Transverse colon (tissue), 4 donors: ENCODE measurements around the gene PPP3CB. TPM values are rescaled to one million over a fixed set of nuclear protein-coding genes. Genes with fewer than 3 reads are reported as not detected.

Experiments
- DNase-seq: peaks from one replicate; pipeline ENCODE4 v3.0.0-alpha.2; 2019
- H3K27ac ChIP-seq, 4 donors: fragments of 200-600 bp; sonication (generic); 2 replicates each; pipeline ENCODE4 v1.5.1; 2016 to 2018; ENCODE audit warnings: inconsistent platforms in 4 of 4
- H3K27me3 ChIP-seq: fragments of 200-600 bp; sonication (generic); 2 replicates; pipeline ENCODE4 v1.5.1; 2017; ENCODE audit warnings: inconsistent platforms
- H3K36me3 ChIP-seq, 4 donors: fragments of 200-600 bp; sonication (generic); 2 replicates each; pipeline ENCODE4 v1.5.1; 2017 to 2019; ENCODE audit warnings: inconsistent platforms in 4 of 4
- H3K4me1 ChIP-seq, 4 donors: fragments of 200-600 bp; sonication (generic); 2 replicates each; pipeline ENCODE4 v1.5.1; 2017 to 2020; ENCODE audit warnings: inconsistent platforms in 4 of 4
- H3K4me3 ChIP-seq, 4 donors: fragments of 200-600 bp; sonication (generic); 1 replicate in 1 of 4; 2 replicates in 3 of 4; pipeline versions ENCODE4 v1.5.1 to v1.6.1; 2017 to 2019; ENCODE audit warnings: inconsistent platforms in 4 of 4
- H3K9me3 ChIP-seq, 2 donors: fragments of 200-600 bp; sonication (generic); 2 replicates each; pipeline ENCODE4 v1.5.1; 2017 to 2019; ENCODE audit warnings: inconsistent platforms in 2 of 2
- EP300 ChIP-seq: sonication (generic); formaldehyde crosslinking; IDR thresholded peaks from one replicate; pipeline ENCODE4 v1.6.1; 2017; ENCODE audit warnings: antibody characterized with exemption, low read depth
- POLR2A ChIP-seq: fragments of 450-650 bp; IDR thresholded peaks from one replicate; pipeline ENCODE4 v1.6.1; 2016; ENCODE audit warnings: antibody characterized with exemption, mild to moderate bottlenecking, moderate library complexity
- POLR2AphosphoS5 ChIP-seq, 3 donors: sonication (generic); formaldehyde crosslinking; IDR thresholded peaks; one replicate each; pipeline ENCODE4 v1.6.1; 2016; ENCODE audit warnings: antibody characterized with exemption in 3 of 3
- WGBS, 2 donors: methylation state at CpG; one replicate each; pipeline ENCODE4 v1.1.5; 2018; ENCODE audit warnings: low coverage in 1 of 2; 5-methylcytosine and 5-hydroxymethylcytosine counted together
- in situ Hi-C, 4 donors: fragments of 200-750 bp; cut with MboI; loops; one replicate each; pipeline versions ENCODE4 v1.15.0 to v1.15.1; 2017; ENCODE audit warnings: low sequenced_read_pairs in 3 of 4, low pct_ligation_motif_present in 1 of 4, low pct_unique_long_range_greater_than_20kb in 1 of 4
- intact Hi-C: fragments of 100-400 bp; cut with DNase I; formaldehyde crosslinking; loops from one replicate; pipeline ENCODE4 v1.15.1; 2023; ENCODE audit warnings: low total_unique reads
- total RNA-seq, 4 donors: library from RNA; depleted of rRNA; stranded (reverse); fragments of >200 nt; gene quantifications; one replicate each; pipeline ENCODE4 v1.1.0, GENCODE V29; 2016
- TF ChIP-seq, protein P1 (sequence below), 5 experiments: fragments of 200-600 bp in 3 of 5; fragments of 450-650 bp in 2 of 5; sonication (generic) in 3 of 5; IDR thresholded peaks; 1 replicate in 2 of 5; 2 replicates in 3 of 5; pipeline ENCODE4 v1.5.1; 2016 to 2017; ENCODE audit warnings: antibody characterized with exemption in 5 of 5, inconsistent platforms in 3 of 5, mild to moderate bottlenecking in 2 of 5, moderate library complexity in 1 of 5

Gene PPP3CB
- total RNA-seq: 10 to 100 TPM; 20.5 to 54.5 (median 35.9) TPM

DNA sequence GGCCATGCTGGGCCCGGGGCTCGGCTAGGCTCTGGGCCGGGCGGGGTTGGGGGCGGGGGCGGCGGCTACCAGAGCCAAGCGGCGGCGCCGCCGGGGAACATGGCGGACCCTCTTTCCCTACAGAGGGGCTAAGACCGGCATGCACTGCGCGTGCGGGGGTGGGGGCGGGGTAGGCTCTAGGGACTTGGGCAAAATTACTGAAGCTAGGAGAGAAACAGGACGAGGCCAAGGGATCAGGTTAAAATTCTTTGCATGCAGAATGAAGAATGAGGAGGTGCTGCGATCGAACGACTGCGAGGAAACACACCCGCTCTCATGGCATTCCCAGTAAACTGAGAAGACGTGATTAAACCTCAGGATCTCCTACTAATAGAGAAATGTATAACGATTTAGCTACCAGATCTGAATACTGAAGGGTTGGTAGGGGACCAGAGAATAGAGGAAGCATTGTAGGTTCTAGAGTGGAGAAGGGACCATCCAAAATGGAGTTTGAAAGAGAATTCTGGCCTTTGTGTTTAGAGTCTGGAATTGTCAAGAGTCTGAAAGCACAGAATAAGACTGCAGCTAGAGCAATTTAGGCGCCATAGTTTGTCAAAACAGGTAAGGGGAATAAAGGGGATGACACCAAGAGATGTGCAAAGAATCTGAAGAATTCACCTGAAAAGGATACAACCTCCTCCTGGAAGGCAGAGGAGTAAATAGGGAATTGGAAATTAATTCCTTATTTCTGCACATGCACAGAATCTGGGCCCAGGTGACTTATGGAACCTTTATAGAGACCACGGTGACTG, at the start of gene PPP3CB:
Gene PPP3CB (minus strand): TSS at position 141 of the 791 bp plus-strand sequence. CDS start 135 bp downstream, at position 6.
- H3K4me1 ChIP-seq: peaks cover 17 to 38% (median 30%) of the 10 kb centered on the region in 4 donors

DNA sequence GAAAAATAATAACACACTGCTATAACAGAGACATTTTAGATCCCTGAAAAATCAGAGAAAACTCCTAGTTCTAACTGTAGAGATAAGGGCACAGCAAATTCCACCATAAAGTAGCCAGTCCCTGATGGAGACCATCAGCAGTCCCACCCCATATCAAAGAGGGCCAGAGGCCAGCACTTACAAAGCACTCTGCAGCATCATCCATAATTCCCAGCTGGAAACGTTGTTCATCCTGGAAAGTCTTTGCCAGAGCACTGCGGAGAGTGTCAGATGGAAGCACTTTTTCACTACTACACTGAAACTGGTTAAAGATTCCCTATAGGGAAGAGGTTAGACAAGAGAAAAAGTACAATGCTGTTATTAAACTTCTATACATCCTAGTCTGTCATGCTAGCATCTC, 49.5 kb upstream of the PPP3CB start:
- Histone ChIP-seq H3K27me3 (no peaks in the 10 kb centered on the region), H3K27ac (no peak overlapping the region), H3K4me1 (no peaks in the 10 kb centered on the region), H3K36me3 (peaks cover 0 to 25% (median 11%) of the 10 kb centered on the region in 4 donors), H3K9me3 (no peaks in the 10 kb centered on the region), H3K4me3 (no peak overlapping the region)
- 89 to 100% methylated on average over 1 to 2 of the region's 2 CpGs for WGBS, 2 donors
- in situ Hi-C loops: no loop called here
- no peak for TF ChIP-seq EP300
- TF ChIP-seq POLR2A: no peak
- TF ChIP-seq, protein P1, sequence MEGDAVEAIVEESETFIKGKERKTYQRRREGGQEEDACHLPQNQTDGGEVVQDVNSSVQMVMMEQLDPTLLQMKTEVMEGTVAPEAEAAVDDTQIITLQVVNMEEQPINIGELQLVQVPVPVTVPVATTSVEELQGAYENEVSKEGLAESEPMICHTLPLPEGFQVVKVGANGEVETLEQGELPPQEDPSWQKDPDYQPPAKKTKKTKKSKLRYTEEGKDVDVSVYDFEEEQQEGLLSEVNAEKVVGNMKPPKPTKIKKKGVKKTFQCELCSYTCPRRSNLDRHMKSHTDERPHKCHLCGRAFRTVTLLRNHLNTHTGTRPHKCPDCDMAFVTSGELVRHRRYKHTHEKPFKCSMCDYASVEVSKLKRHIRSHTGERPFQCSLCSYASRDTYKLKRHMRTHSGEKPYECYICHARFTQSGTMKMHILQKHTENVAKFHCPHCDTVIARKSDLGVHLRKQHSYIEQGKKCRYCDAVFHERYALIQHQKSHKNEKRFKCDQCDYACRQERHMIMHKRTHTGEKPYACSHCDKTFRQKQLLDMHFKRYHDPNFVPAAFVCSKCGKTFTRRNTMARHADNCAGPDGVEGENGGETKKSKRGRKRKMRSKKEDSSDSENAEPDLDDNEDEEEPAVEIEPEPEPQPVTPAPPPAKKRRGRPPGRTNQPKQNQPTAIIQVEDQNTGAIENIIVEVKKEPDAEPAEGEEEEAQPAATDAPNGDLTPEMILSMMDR (IDR thresholded peaks at IDR 0.05): no peak
- TF ChIP-seq POLR2AphosphoS5 (IDR thresholded peaks at IDR 0.05): no peak
- no peak for DNase-seq
- intact Hi-C loops: no loop called here

More for the DNA sequence above, at the start of gene PPP3CB:
- H3K27me3 ChIP-seq: no peaks in the 10 kb centered on the region
- H3K36me3 ChIP-seq: peaks cover 0 to 7% (median 0%) of the 10 kb centered on the region in 4 donors
- in situ Hi-C loops (no loop called here), intact Hi-C loops (no loop called here)
- TF ChIP-seq, protein P1 (IDR thresholded peaks at IDR 0.05): no peak
- no peak for TF ChIP-seq POLR2A
- DNase-seq: peak; percentile 91
- H3K4me3 ChIP-seq: peak within 1 kb of the TSS; percentile 59 to 88 (median 62)
- H3K27ac ChIP-seq: peak within 1 kb of the TSS; percentile 97 to 98 (median 98)
- H3K9me3 ChIP-seq: no peaks in the 10 kb centered on the region
- 6 to 11% methylated on average over 9 to 26 of the region's 28 CpGs for WGBS, 2 donors

DNA sequence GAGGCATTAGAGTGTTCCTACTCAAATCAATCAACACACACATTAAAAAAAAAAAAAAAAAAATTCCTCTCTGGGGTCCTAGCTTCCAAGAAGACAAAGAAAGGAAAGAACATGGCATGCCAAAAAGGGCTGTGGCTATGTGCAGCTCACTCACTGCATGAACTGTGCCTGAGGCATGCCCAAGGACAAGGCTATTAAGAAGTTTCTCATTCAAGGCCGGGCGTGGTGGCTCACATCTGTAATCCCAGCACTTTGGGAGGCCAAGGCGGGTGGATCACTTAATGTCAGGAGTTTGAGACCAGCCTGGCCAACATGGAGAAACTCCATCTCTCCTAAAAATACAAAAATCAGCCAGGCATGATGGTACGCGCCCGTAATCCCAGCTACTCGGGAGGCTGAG, 41.9 kb upstream of the PPP3CB start:
- no peaks in the 10 kb centered on the region for H3K4me1 ChIP-seq
- WGBS, 2 donors: 93% methylated on average over 7 of the region's 7 CpGs; no CpG with 5 or more reads in 1 of the 2 donors
- in situ Hi-C loops: no loop called here
- intact Hi-C loops: no loop called here
- peaks cover 0 to 41% (median 10%) of the 10 kb centered on the region in 4 donors for H3K36me3 ChIP-seq
- no peak overlapping the region for H3K27ac ChIP-seq
- no peaks in the 10 kb centered on the region for H3K27me3 ChIP-seq
- no peak for DNase-seq
- no peak overlapping the region for H3K4me3 ChIP-seq
- no peaks in the 10 kb centered on the region for H3K9me3 ChIP-seq
- TF ChIP-seq EP300: no peak

DNA sequence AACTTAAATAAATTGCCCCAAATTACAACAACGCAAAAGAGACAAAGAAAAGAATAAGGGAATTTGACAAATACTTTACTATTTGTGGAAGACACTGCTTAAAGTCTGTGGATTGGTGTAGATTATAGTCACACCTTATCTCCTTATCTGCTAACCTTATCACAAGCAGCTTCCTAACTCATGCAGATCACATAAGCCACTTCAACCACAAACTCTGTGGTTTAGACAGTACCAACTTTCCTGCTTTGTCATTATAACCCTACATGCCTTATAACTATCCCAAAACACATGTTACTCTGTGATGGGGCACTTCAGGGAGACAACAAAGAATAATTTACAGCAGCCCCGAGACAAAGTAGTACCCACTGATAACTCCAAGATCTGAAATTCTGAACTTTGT, 41.5 kb upstream of the PPP3CB start:
- no peak overlapping the region for H3K27ac ChIP-seq
- in situ Hi-C loops (no loop called here), intact Hi-C loops (no loop called here)
- no peak overlapping the region for H3K4me3 ChIP-seq
- 79 to 89% methylated on average over 1 to 2 of the region's 2 CpGs for WGBS, 2 donors
- TF ChIP-seq POLR2AphosphoS5 (IDR thresholded peaks at IDR 0.05) (no peak), EP300 (no peak), POLR2A (no peak)
- TF ChIP-seq, protein P1 (IDR thresholded peaks at IDR 0.05): no peak
- H3K27me3 ChIP-seq: no peaks in the 10 kb centered on the region
- DNase-seq: no peak
- peaks cover 0 to 37% (median 8%) of the 10 kb centered on the region in 4 donors for H3K36me3 ChIP-seq
- no peaks in the 10 kb centered on the region for H3K9me3 ChIP-seq
- no peaks in the 10 kb centered on the region for H3K4me1 ChIP-seq
